GM12878 (cell line): Measurements from ENCODE around the gene PNRC1. TPM values are rescaled to one million over a fixed set of nuclear protein-coding genes. Genes with fewer than 3 reads are reported as not detected.
A peak's percentile ranks its signal among the peaks of the same experiment; 100 is the strongest.

Source experiments
- BCL11A ChIP-seq: IDR thresholded peaks from 2 replicates; pipeline ENCODE4 v1.6.1; 2011; ENCODE audit warnings: low read depth, low read length
- BMI1 ChIP-seq: fragments of 450-650 bp; IDR thresholded peaks from 2 replicates; pipeline ENCODE4 v1.6.1; 2016; ENCODE audit warnings: mild to moderate bottlenecking, moderate library complexity, borderline replicate concordance
- BRCA1 ChIP-seq: IDR thresholded peaks from 2 replicates; pipeline ENCODE4 v1.6.1; 2011; ENCODE audit warnings: low read depth, low read length, improper control_type of control experiment
- CBFB ChIP-seq: IDR thresholded peaks from 2 replicates; pipeline ENCODE4 v1.6.1; 2016; ENCODE audit warnings: antibody characterized with exemption, low read depth
- CREB1 ChIP-seq: IDR thresholded peaks from 2 replicates; pipeline ENCODE4 v1.6.1; 2012; ENCODE audit warnings: low read depth, mild to moderate bottlenecking, inconsistent platforms
- DPF2 ChIP-seq: fragments of 450-650 bp; IDR thresholded peaks from 2 replicates; pipeline ENCODE4 v1.6.1; 2017; ENCODE audit warnings: mild to moderate bottlenecking
- EGR1 ChIP-seq, 2 experiments: IDR thresholded peaks; 1 replicate in 1 of 2; 2 replicates in 1 of 2; pipeline ENCODE4 v1.6.1; 2011 to 2012; ENCODE audit warnings: low read depth in 2 of 2, low read length in 2 of 2, borderline replicate concordance in 1 of 2, mild to moderate bottlenecking in 1 of 2, moderate library complexity in 1 of 2
- FOXM1 ChIP-seq: IDR thresholded peaks from 2 replicates; pipeline ENCODE4 v1.6.1; 2012; ENCODE audit warnings: low read depth, mild to moderate bottlenecking, inconsistent platforms, low read length, moderate library complexity
- IKZF2 ChIP-seq, 2 experiments: fragments of 450-650 bp; IDR thresholded peaks; 2 replicates each; pipeline ENCODE4 v1.6.1; 2017; ENCODE audit warnings: mild to moderate bottlenecking in 2 of 2, moderate library complexity in 2 of 2
- IRF4 ChIP-seq: IDR thresholded peaks from 2 replicates; pipeline ENCODE4 v1.6.1; 2011; ENCODE audit warnings: low read depth, low read length
- MEF2A ChIP-seq: IDR thresholded peaks from 2 replicates; pipeline ENCODE4 v1.6.1; 2011; ENCODE audit warnings: low read depth, mild to moderate bottlenecking, low read length, moderate library complexity; ENCODE audit not compliant: insufficient read depth
- NBN ChIP-seq: fragments of 450-650 bp; IDR thresholded peaks from 2 replicates; pipeline ENCODE4 v1.6.1; 2016
- NFXL1 ChIP-seq: fragments of 450-650 bp; IDR thresholded peaks from 2 replicates; pipeline ENCODE4 v1.6.1; 2017; ENCODE audit warnings: antibody characterized with exemption, mild to moderate bottlenecking, borderline replicate concordance
- NR2C1 ChIP-seq: fragments of 450-650 bp; IDR thresholded peaks from 2 replicates; pipeline ENCODE4 v1.6.1; 2017; ENCODE audit warnings: antibody characterized with exemption, mild to moderate bottlenecking, moderate library complexity
- NR2F1 ChIP-seq: fragments of 450-650 bp; conservative IDR thresholded peaks from 2 replicates; pipeline ENCODE4 v1.6.1; 2017; ENCODE audit warnings: mild to moderate bottlenecking
- PAX8 ChIP-seq: fragments of 450-650 bp; IDR thresholded peaks from 2 replicates; pipeline ENCODE4 v1.6.1; 2017; ENCODE audit warnings: mild to moderate bottlenecking, moderate library complexity
- PML ChIP-seq: IDR thresholded peaks from 2 replicates; pipeline ENCODE4 v1.6.1; 2012; ENCODE audit warnings: low read length, inconsistent platforms
- SP1 ChIP-seq: IDR thresholded peaks from one replicate; pipeline ENCODE4 v1.6.1; 2011; ENCODE audit warnings: low read depth, low read length
- SRF ChIP-seq, 2 experiments: IDR thresholded peaks; 2 replicates each; pipeline ENCODE4 v1.6.1; 2011; ENCODE audit warnings: low read depth in 2 of 2, low read length in 2 of 2, mild to moderate bottlenecking in 1 of 2, moderate library complexity in 1 of 2
- SUPT20H ChIP-seq: IDR thresholded peaks from 2 replicates; pipeline ENCODE4 v1.6.1; 2011; ENCODE audit warnings: low read depth, mild to moderate bottlenecking, low read length, moderate library complexity, borderline replicate concordance; ENCODE audit not compliant: control insufficient read depth
- TCF7 ChIP-seq: IDR thresholded peaks from 2 replicates; pipeline ENCODE4 v1.6.1; 2014; ENCODE audit warnings: antibody characterized with exemption, borderline replicate concordance
- YY1 ChIP-seq: IDR thresholded peaks from 2 replicates; pipeline ENCODE4 v1.6.1; 2011; ENCODE audit warnings: low read depth, mild to moderate bottlenecking, low read length
- polyA plus RNA-seq, 11 experiments: library from polyadenylated mRNA; depleted of rRNA in 4 of 11; unstranded in 6 of 11; stranded (reverse) in 5 of 11; fragments of >200 nt; fragmentation: Nextera tagmentation in 4 of 11; fragmentation: Illumina TruSeq in 1 of 11; extraction: Ambion mirVana in 4 of 11; extraction: Trizol in 1 of 11; gene quantifications; 1 replicate in 1 of 11; 2 replicates in 10 of 11; pipeline versions ENCODE4 v1.2.1 to v1.2.3, GENCODE V29; 2011 to 2016; ENCODE audit warnings: inconsistent platforms in 2 of 11, missing spikeins in 2 of 11, low read depth in 1 of 11
- total RNA-seq, 4 experiments: library from RNA; depleted of rRNA in 3 of 4; stranded (reverse); fragments of >200 nt in 3 of 4; fragmentation: Illumina TruSeq in 1 of 4; extraction: Trizol in 1 of 4; gene quantifications; 2 replicates each; pipeline versions ENCODE4 v1.2.1 to v1.2.3, GENCODE V29; 2013 to 2021
- TF ChIP-seq, protein P1 (sequence below): fragments of 450-650 bp; formaldehyde crosslinking; IDR thresholded peaks from 2 replicates; pipeline ENCODE4 v1.4.0; 2022; ENCODE audit warnings: mild to moderate bottlenecking, moderate library complexity
- TF ChIP-seq, protein P2 (sequence below): fragments of 450-650 bp; IDR thresholded peaks from 2 replicates; pipeline ENCODE4 v1.6.1; 2017; ENCODE audit warnings: borderline replicate concordance
- TF ChIP-seq, protein P3 (sequence below): fragments of 450-650 bp; IDR thresholded peaks from 2 replicates; pipeline ENCODE4 v1.6.1; 2017; ENCODE audit warnings: mild to moderate bottlenecking, low read depth, inconsistent platforms; ENCODE audit not compliant: poor library complexity, severe bottlenecking
- TF ChIP-seq, protein P4 (sequence below): IDR thresholded peaks from 2 replicates; pipeline ENCODE4 v1.6.1; 2012; ENCODE audit warnings: low read depth, low read length, improper control_type of control experiment

PNRC1 gene
- total and polyA plus RNA-seq, 10 of the 15 experiments (the other 5 are each of a cell fraction or from before 2014, with no cell fraction given), result 7.6 to 66.0 (median 33.1) TPM

DNA sequence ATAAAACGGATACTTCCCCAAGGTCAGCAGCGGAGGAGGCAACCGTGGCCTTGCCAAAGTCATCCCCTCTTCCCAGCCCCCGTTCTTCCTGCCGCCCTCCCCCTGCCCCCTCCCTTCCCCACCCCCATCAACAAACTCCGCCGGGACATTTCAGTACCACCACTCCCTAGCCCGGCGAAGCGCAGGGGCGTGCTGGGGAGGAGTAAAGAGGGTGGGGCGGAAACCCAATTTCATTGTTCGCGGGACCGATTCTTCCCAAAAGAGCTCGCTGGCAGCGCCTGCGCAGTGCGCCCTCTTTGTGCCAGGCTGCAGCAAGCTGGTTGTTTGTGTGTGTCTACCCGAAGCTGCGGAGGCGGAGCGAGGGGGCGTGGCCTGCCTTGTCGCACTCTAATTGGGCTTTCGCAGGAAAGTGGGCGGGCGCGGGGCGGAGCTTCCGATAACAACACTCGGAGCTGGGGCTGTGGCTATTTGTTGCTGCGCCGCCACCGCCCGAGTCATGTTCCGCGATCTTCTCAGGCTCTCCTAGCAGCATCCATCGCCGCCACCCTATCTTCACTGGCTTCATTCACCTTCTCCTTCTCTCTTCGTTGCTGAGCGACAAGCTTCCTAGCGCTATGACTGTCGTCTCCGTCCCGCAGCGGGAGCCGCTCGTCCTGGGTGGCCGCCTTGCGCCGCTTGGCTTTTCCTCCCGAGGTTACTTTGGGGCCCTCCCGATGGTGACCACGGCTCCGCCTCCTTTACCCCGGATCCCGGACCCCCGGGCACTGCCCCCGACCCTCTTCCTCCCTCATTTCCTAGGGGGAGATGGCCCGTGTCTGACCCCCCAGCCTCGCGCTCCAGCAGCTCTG, at the start of gene PNRC1 (continued):
- no peak for TF ChIP-seq TCF7
- TF ChIP-seq, protein P1, sequence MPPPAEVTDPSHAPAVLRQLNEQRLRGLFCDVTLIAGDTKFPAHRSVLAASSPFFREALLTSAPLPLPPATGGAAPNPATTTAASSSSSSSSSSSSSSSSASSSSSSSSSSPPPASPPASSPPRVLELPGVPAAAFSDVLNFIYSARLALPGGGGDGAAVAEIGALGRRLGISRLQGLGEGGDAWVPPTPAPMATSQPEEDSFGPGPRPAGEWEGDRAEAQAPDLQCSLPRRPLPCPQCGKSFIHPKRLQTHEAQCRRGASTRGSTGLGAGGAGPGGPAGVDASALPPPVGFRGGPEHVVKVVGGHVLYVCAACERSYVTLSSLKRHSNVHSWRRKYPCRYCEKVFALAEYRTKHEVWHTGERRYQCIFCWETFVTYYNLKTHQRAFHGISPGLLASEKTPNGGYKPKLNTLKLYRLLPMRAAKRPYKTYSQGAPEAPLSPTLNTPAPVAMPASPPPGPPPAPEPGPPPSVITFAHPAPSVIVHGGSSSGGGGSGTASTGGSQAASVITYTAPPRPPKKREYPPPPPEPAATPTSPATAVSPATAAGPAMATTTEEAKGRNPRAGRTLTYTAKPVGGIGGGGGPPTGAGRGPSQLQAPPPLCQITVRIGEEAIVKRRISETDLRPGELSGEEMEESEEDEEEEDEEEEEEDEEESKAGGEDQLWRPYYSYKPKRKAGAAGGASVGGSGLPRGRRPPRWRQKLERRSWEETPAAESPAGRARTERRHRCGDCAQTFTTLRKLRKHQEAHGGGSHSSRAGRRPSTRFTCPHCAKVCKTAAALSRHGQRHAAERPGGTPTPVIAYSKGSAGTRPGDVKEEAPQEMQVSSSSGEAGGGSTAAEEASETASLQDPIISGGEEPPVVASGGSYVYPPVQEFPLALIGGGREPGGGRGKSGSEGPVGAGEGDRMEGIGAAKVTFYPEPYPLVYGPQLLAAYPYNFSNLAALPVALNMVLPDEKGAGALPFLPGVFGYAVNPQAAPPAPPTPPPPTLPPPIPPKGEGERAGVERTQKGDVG (CRISPR knock-in tag), result no peak
- TF ChIP-seq PML, result peak; percentile 98
- no peak for TF ChIP-seq IKZF2 (IDR thresholded peaks at IDR 0.05)
- TF ChIP-seq SP1, result peak; percentile 91
- TF ChIP-seq SRF (IDR thresholded peaks at IDR 0.05; ENCODE audit: low read depth in 2 of 2, low read length in 2 of 2), result no peak
- TF ChIP-seq BRCA1, result no peak
- TF ChIP-seq CBFB, result peak; percentile 86; the same call in 1 of the 2 replicates
- TF ChIP-seq, protein P2, sequence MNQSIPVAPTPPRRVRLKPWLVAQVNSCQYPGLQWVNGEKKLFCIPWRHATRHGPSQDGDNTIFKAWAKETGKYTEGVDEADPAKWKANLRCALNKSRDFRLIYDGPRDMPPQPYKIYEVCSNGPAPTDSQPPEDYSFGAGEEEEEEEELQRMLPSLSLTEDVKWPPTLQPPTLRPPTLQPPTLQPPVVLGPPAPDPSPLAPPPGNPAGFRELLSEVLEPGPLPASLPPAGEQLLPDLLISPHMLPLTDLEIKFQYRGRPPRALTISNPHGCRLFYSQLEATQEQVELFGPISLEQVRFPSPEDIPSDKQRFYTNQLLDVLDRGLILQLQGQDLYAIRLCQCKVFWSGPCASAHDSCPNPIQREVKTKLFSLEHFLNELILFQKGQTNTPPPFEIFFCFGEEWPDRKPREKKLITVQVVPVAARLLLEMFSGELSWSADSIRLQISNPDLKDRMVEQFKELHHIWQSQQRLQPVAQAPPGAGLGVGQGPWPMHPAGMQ, result no peak
- TF ChIP-seq NR2C1, result no peak
- no peak for TF ChIP-seq BMI1
- no peak for TF ChIP-seq BCL11A
- TF ChIP-seq MEF2A, result no peak
- TF ChIP-seq NBN, result peak; percentile 92
- no peak for TF ChIP-seq NFXL1
- peak; percentile 47; the same call in 1 of the 2 replicates for TF ChIP-seq DPF2
- peak; percentile 62 for TF ChIP-seq CREB1
- TF ChIP-seq IRF4, result no peak
- no peak for TF ChIP-seq PAX8
- TF ChIP-seq, protein P3, sequence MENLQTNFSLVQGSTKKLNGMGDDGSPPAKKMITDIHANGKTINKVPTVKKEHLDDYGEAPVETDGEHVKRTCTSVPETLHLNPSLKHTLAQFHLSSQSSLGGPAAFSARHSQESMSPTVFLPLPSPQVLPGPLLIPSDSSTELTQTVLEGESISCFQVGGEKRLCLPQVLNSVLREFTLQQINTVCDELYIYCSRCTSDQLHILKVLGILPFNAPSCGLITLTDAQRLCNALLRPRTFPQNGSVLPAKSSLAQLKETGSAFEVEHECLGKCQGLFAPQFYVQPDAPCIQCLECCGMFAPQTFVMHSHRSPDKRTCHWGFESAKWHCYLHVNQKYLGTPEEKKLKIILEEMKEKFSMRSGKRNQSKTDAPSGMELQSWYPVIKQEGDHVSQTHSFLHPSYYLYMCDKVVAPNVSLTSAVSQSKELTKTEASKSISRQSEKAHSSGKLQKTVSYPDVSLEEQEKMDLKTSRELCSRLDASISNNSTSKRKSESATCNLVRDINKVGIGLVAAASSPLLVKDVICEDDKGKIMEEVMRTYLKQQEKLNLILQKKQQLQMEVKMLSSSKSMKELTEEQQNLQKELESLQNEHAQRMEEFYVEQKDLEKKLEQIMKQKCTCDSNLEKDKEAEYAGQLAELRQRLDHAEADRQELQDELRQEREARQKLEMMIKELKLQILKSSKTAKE, result no peak
- TF ChIP-seq FOXM1, result no peak
- peak; percentile 48; the same call in 1 of the 2 replicates for TF ChIP-seq YY1
- TF ChIP-seq NR2F1, result 0 out of 2 replicates have a peak, but pooled peaks have one; percentile 8
- TF ChIP-seq EGR1 (IDR thresholded peaks at IDR 0.05; ENCODE audit: borderline replicate concordance in 1 of 2, low read depth in 2 of 2, low read length in 2 of 2), result peak in 1 of 2 experiments; percentile 87; a peak in 2 of 3 replicates
- TF ChIP-seq SUPT20H, result no peak
- TF ChIP-seq, protein P4, sequence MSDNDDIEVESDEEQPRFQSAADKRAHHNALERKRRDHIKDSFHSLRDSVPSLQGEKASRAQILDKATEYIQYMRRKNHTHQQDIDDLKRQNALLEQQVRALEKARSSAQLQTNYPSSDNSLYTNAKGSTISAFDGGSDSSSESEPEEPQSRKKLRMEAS, result peak; percentile 42; the same call in 1 of the 2 replicates
